GM13977 (cell line): ENCODE data around the gene KCNQ1.

Experiments used
- DNase-seq: peaks from one replicate; pipeline ENCODE4 v3.0.0; 2012; ENCODE audit warnings: low spot score
- in situ Hi-C: fragments of 300-500 bp; cut with MboI; formaldehyde crosslinking; loops from one replicate; pipeline ENCODE4 v1.12.0; 2022; ENCODE audit warnings: low sequenced_read_pairs, low pct_unique_long_range_greater_than_20kb, mixed read lengths, inconsistent platforms; ENCODE audit not compliant: unreplicated experiment
- TF ChIP-seq, protein P1 (sequence below): IDR thresholded peaks from 2 replicates; pipeline ENCODE4 v1.5.1; 2012; ENCODE audit warnings: mild to moderate bottlenecking, control low read depth; ENCODE audit not compliant: insufficient read depth; ENCODE audit errors: extremely low read depth, missing control alignments

Gene KCNQ1

DNA sequence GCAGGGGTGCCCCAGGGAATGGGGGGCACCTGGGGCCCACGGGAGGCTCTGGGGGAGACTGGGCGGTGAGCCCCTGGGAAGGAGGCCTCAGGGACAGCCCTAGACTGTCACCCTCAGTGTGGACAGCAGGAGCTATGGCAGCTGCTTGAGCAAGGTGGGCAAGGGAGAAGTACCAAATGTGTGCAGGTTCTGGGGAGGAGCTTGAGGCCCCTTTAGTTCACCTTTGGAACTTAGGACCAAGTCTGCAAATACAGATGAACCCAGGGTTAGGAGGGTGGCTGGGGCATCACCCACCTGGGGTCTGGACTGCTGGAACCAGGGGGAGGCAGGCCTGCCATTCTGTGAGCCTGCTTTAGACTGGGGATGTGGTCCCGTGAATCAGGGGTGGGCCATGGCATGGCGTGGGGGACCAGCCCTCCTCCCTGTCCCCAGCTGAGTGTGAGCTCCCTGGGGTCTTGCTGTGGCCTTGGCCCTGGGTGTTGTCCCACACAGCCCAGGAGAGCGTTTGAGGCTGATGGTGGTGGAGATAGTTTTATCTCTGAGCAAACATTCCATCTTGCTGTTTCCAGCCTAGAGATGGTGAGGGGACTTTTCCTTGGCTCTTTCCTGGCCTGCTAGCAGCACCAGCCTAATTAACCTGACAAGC is 122.3 kb downstream of the KCNQ1 start:
- in situ Hi-C loops: no loop called here
- no peak for DNase-seq
- TF ChIP-seq, protein P1, sequence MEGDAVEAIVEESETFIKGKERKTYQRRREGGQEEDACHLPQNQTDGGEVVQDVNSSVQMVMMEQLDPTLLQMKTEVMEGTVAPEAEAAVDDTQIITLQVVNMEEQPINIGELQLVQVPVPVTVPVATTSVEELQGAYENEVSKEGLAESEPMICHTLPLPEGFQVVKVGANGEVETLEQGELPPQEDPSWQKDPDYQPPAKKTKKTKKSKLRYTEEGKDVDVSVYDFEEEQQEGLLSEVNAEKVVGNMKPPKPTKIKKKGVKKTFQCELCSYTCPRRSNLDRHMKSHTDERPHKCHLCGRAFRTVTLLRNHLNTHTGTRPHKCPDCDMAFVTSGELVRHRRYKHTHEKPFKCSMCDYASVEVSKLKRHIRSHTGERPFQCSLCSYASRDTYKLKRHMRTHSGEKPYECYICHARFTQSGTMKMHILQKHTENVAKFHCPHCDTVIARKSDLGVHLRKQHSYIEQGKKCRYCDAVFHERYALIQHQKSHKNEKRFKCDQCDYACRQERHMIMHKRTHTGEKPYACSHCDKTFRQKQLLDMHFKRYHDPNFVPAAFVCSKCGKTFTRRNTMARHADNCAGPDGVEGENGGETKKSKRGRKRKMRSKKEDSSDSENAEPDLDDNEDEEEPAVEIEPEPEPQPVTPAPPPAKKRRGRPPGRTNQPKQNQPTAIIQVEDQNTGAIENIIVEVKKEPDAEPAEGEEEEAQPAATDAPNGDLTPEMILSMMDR: no peak

DNA sequence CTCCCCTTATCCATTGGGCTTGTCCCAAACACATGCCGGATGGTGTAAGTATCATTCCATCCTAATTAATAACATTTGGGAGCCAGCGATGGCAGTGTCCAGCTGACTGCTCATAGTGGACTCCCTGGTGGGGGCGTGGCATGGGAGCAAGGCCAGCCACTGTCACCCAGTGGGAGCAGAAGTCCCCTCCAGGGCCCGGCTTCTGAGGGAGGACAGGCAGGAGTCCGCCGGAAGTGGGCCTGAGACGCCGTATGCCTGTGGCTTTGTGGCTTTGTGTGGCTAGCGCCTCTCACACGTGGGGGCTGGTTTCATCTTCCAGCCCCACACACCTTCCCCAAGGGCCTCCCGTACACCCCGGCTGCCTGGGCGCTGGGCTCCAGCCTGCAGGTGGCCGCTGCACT is 124.5 kb downstream of the KCNQ1 start:
- in situ Hi-C loops: no loop called here
- TF ChIP-seq, protein P1: no peak
- DNase-seq: no peak

DNA sequence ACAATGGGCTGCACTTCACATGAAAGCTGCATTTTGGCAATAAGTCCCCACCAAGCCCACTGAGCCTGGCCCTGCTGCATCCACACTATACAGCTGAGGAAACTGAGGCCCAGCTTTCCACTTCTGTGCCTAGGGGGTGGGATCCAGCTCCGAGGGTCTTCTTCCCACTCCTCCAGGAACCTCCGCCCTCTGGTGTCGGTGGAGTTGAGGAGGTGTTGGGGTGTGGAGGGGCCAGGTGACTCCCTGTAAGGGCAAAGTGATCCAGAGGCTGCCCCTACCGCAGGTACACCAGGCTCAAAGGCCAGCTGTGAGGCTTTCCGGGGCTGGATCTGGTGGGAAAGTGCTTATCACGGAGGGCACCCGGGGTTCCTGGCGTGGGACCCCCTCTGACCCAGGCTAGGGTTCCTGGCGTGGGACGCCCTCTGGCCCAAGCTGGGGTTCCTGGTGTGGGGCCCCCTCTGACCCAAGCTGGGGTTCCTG is 125.0 kb downstream of the KCNQ1 start:
- TF ChIP-seq, protein P1: no peak
- DNase-seq: no peak
- in situ Hi-C loops: no loop called here

DNA sequence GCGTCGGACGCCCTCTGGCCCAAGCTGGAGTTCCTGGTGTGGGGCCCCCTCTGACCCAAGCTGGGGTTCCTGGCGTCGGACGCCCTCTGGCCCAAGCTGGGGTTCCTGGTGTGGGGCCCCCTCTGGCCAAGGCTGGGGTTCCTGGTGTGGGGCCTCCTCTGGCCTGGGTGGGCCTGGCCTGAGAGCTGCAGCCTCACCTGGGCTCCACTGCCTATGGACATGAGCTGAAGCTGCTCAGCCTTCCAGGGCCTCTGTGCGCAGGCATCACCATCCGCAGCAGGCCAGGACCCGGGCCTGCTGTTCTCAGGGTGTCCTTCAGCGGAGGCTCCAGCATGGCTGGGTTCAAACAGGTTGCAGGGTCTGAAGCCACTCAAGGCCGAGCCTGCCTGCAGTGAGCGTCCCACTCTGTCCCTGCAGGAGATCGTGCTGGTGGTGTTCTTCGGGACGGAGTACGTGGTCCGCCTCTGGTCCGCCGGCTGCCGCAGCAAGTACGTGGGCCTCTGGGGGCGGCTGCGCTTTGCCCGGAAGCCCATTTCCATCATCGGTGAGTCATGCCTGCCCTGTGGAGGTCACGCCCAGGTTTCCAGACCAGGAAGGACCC is 125.5 kb downstream of the KCNQ1 start:
- in situ Hi-C loops: no loop called here
- no peak for DNase-seq
- TF ChIP-seq, protein P1: no peak

DNA sequence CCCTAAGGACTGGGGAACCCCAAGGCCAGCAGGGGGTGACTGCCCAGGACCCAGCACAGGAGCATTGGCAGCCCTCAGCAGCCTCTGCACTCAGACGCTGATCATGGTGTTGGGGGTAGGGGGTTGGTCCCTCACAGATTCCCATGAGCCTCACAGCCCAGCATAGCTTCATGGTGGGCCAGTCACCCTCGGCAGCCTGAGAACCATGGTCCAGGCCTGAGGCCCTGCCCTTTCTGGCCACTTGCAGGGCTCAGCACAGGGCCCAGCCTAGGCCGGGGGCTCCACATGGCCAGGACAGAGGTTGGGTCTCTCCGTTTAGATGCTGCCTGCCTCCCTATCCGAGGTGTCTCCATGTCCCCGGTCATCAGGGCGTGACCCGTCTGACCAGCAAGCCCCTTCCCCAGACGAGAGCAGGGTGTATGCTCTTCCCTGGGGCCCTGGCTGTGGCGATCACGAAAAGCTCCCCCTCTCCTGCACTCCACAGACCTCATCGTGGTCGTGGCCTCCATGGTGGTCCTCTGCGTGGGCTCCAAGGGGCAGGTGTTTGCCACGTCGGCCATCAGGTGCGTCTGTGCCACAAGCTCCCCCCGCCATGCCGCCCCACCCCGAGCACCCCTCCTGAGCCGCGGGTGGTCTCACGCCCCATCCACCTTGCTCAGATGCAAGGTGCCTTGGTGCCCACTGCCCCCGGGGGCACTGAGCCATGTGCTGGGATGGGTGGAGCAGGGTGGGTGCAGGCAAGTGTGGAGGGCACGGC is 126.2 kb downstream of the KCNQ1 start:
- no peak for DNase-seq
- in situ Hi-C loops: no loop called here

DNA sequence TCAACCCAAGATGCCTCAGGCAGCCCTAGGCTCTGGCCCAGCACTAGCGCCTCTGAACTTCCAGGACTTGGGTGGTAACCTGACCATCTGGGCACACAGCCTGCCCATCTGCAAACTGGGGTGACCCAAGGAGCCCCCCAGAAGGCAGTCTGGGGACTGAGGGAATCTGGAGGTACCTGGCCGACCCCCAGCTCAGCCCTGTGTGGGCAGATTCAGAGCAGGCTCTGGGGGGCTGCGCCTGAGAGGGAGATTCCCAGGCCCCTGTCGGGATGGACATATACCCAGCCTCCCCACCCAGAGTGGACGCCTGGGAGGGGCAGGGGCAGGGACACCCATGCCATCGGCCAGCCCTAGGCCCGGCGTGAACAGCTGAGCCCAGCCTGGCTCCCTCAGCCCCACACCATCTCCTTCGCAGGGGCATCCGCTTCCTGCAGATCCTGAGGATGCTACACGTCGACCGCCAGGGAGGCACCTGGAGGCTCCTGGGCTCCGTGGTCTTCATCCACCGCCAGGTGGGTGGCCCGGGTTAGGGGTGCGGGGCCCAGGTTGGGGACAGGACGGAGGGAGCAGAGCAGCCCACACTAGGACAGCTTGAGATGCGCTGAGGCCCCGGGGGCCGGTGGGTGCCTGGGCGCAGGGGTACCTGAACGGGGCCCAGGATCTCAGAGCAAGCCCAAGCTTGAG is 126.9 kb downstream of the KCNQ1 start:
- in situ Hi-C loops: no loop called here
- TF ChIP-seq, protein P1: no peak
- DNase-seq: no peak

More for the DNA sequence above, 126.2 kb downstream of the KCNQ1 start:
- TF ChIP-seq, protein P1: no peak
